GM20000 (cell line): Measurements from ENCODE around the gene RBM8A.
A peak's percentile ranks its signal among the peaks of the same experiment; 100 is the strongest.

Experiments
- DNase-seq: peaks from one replicate; pipeline ENCODE4 v3.0.0; 2012; ENCODE audit warnings: low spot score
- CTCF ChIP-seq: IDR thresholded peaks from 2 replicates; pipeline ENCODE4 v1.5.1; 2012; ENCODE audit warnings: mild to moderate bottlenecking, control low read depth; ENCODE audit errors: extremely low read depth, missing control alignments

RBM8A gene

GRCh38 chr1:145886390-145886789, 40.9 kb downstream of the RBM8A start:
- no peak for TF ChIP-seq CTCF
- DNase-seq = no peak

GRCh38 chr1:145885738-145886287, 41.5 kb downstream of the RBM8A start, which contains the start of gene ANKRD35:
Gene ANKRD35, minus strand, starts transcription at chr1:145885866. Its CDS starts 108 bp downstream, at chr1:145885758.
- peak; percentile 93 for DNase-seq
- TF ChIP-seq CTCF = no peak

GRCh38 chr1:145884675-145885074, 42.6 kb downstream of the RBM8A start:
- no peak for TF ChIP-seq CTCF
- no peak for DNase-seq

- no peak for DNase-seq
- no peak for TF ChIP-seq CTCF
Measured at GRCh38 chr1:145879775-145880174, 47.5 kb downstream of the RBM8A start.

- no peak for DNase-seq
- no peak for TF ChIP-seq CTCF
Measured at GRCh38 chr1:145878724-145879123, 48.6 kb downstream of the RBM8A start.

- no peak for TF ChIP-seq CTCF
Measured at GRCh38 chr1:145877923-145878486, 49.3 kb downstream of the RBM8A start.

GRCh38 chr1:145874646-145875045, 52.6 kb downstream of the RBM8A start:
- TF ChIP-seq CTCF = no peak
- DNase-seq = no peak

More at GRCh38 chr1:145877923-145878486, 49.3 kb downstream of the RBM8A start:
- DNase-seq = no peak
